IPS DF 19.7 (cell line): ENCODE measurements around the gene COL25A1.
"Not testable (repeated sequence)": the region's sequence is repeated elsewhere in the genome, so short reads cannot be mapped to it uniquely, and the experiment has no call there.

Experiments
- DNase-seq: peaks from one replicate; pipeline ENCODE4 v3.0.0-alpha.2; 2013; ENCODE audit warnings: low read depth, low spot score

The COL25A1 gene

GRCh38 chr4:108963910-108964309, 338.5 kb downstream of the COL25A1 start:
- no peak for DNase-seq

GRCh38 chr4:108959491-108959890, 343.0 kb downstream of the COL25A1 start:
- DNase-seq: no peak

- no peak for DNase-seq
These were observed 347.6 kb downstream of the COL25A1 start for GRCh38 chr4:108954880-108955279.

- DNase-seq: no peak
These were observed 348.5 kb downstream of the COL25A1 start for GRCh38 chr4:108953941-108954340.

GRCh38 chr4:108950158-108950915, 352.1 kb downstream of the COL25A1 start:
- no peak for DNase-seq

- no peak for DNase-seq
These were observed 354.9 kb downstream of the COL25A1 start for GRCh38 chr4:108947526-108947925.

- no peak for DNase-seq
These were observed 356.2 kb downstream of the COL25A1 start for GRCh38 chr4:108946237-108946636.

GRCh38 chr4:108943976-108944591, 358.4 kb downstream of the COL25A1 start:
- DNase-seq: no peak

GRCh38 chr4:108943371-108943770, 359.1 kb downstream of the COL25A1 start:
- no peak for DNase-seq

- no peak for DNase-seq
These were observed 360.5 kb downstream of the COL25A1 start for GRCh38 chr4:108941904-108942430.

GRCh38 chr4:108940634-108941033, 361.8 kb downstream of the COL25A1 start:
- no peak for DNase-seq

GRCh38 chr4:108940149-108940548, 362.3 kb downstream of the COL25A1 start:
- peak; percentile 20 for DNase-seq

GRCh38 chr4:108937066-108937465, 365.4 kb downstream of the COL25A1 start:
- DNase-seq: no peak

- not testable (repeated sequence) for DNase-seq
These were observed 368.5 kb downstream of the COL25A1 start for GRCh38 chr4:108933925-108934324.

GRCh38 chr4:108933046-108933445, 369.4 kb downstream of the COL25A1 start:
- no peak for DNase-seq

- DNase-seq: no peak
These were observed 370.5 kb downstream of the COL25A1 start for GRCh38 chr4:108931926-108932325.

- DNase-seq: no peak
These were observed 372.3 kb downstream of the COL25A1 start for GRCh38 chr4:108930186-108930585.

- DNase-seq: no peak
These were observed 375.7 kb downstream of the COL25A1 start for GRCh38 chr4:108926781-108927180.

GRCh38 chr4:108926061-108926460, 376.4 kb downstream of the COL25A1 start:
- no peak for DNase-seq

GRCh38 chr4:108922191-108922590, 380.3 kb downstream of the COL25A1 start:
- DNase-seq: no peak

- DNase-seq: no peak
These were observed 381.9 kb downstream of the COL25A1 start for GRCh38 chr4:108920395-108921087.

GRCh38 chr4:108919226-108919893, 383.1 kb downstream of the COL25A1 start:
- no peak for DNase-seq
